Muscle layer of colon (tissue), 2 donors: ENCODE measurements around the gene FNBP1.

Source experiments
- H3K27ac ChIP-seq: one replicate; pipeline ENCODE4 v1.7.0; 2013; ENCODE audit warnings: low read depth, mild to moderate bottlenecking, low read length, moderate library complexity
- H3K27me3 ChIP-seq, 2 donors: one replicate each; pipeline ENCODE4 v1.7.0; 2013; ENCODE audit warnings: low read length in 2 of 2, mild to moderate bottlenecking in 2 of 2; ENCODE audit not compliant: insufficient read depth in 2 of 2, control insufficient read depth in 1 of 2
- H3K36me3 ChIP-seq: one replicate; pipeline ENCODE4 v1.7.0; 2013; ENCODE audit warnings: mild to moderate bottlenecking, low read length; ENCODE audit not compliant: insufficient read depth
- H3K4me1 ChIP-seq: one replicate; pipeline ENCODE4 v1.7.0; 2013; ENCODE audit warnings: mild to moderate bottlenecking, low read length; ENCODE audit not compliant: insufficient read depth
- H3K4me3 ChIP-seq, 2 donors: one replicate each; pipeline ENCODE4 v1.7.0; 2013; ENCODE audit warnings: low read length in 2 of 2, low read depth in 1 of 2, mild to moderate bottlenecking in 1 of 2, moderate library complexity in 1 of 2
- H3K9ac ChIP-seq: one replicate; pipeline ENCODE4 v1.7.0; 2013; ENCODE audit warnings: low read length
- H3K9me3 ChIP-seq: one replicate; pipeline ENCODE4 v1.7.0; 2013; ENCODE audit warnings: mild to moderate bottlenecking, low read length
- donor health status: abdominal sarcoma.
- donor health status: Adenocarcinoma of cecum.

The FNBP1 gene

DNA sequence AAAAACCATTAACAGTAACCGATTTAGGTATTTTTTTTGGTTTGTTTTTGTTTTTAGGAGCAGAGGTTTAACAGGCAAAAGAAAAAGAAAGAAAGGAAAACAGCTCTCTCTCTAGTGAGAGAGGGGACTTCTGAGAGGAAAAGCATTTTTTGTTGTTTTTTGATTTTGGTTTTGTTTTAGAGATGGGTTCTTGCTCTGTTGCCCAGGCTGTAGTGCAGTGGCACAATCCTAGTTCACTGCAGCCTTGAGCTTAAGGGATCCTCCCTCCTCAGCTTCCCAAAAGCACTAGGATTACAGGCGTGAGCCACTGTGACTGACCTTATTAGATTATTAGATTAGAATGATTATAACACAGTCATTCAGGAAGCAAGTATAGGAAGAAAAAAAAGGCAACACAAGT is 197.6 kb downstream of the FNBP1 start:
- Histone ChIP-seq H3K4me1 (peaks cover under 1% of the 10 kb centered on the region), H3K9ac (no peak overlapping the region), H3K9me3 (no peaks in the 10 kb centered on the region), H3K4me3 (no peak overlapping the region), H3K27me3 (no peaks in the 10 kb centered on the region), H3K27ac (no peak overlapping the region), H3K36me3 (peaks cover 9% of the 10 kb centered on the region)

DNA sequence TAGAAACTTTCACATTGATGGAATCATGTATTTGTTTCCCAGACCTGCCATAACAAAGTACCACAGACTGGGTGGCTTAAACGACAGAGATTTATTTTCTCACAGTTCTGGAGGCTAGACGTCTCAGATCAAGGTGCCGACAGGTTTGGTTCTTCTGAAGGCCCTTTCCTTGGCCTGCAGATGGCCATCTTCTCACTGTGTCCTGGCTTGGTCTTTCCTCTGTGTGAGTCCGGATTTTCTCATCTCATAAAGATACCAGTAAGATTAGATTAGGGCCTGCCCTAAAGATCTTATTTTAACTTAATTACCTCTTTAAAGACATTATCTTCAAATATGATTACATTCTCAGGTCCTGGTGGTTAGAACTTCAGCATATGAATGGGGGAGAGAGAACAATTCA is 201.9 kb downstream of the FNBP1 start:
- peaks cover 14% of the 10 kb centered on the region for H3K4me1 ChIP-seq

DNA sequence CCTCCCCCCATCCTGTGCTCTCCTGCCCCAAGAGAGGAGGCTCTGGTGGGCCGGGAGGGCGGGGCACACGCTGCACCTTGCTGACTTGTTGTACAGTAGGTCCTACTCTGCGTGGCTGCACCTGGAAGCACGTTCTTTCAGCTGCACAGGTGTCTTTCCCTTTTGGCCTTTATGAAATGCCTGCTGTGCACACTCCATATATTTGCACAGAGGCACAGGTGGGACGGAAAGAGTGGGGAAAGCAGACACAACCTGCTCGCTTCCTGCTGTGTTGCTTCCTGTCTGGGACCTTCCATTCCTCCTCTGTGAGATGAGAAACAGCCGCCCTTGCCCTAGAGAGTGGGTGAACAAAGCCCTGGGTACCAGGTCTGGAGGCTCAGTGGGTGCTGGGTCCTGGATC is 203.0 kb downstream of the FNBP1 start:
- no peak overlapping the region for H3K27ac ChIP-seq
- H3K9ac ChIP-seq = no peak overlapping the region
- no peak overlapping the region for H3K4me3 ChIP-seq
- H3K9me3 ChIP-seq = no peaks in the 10 kb centered on the region
- H3K4me1 ChIP-seq = peaks cover 15% of the 10 kb centered on the region
- H3K36me3 ChIP-seq = no peaks in the 10 kb centered on the region
- no peaks in the 10 kb centered on the region for H3K27me3 ChIP-seq

More for the DNA sequence above, 201.9 kb downstream of the FNBP1 start:
- no peak overlapping the region for H3K9ac ChIP-seq
- no peaks in the 10 kb centered on the region for H3K9me3 ChIP-seq
- no peak overlapping the region for H3K27ac ChIP-seq
- no peak overlapping the region for H3K4me3 ChIP-seq
- no peaks in the 10 kb centered on the region for H3K36me3 ChIP-seq
- H3K27me3 ChIP-seq = no peaks in the 10 kb centered on the region

DNA sequence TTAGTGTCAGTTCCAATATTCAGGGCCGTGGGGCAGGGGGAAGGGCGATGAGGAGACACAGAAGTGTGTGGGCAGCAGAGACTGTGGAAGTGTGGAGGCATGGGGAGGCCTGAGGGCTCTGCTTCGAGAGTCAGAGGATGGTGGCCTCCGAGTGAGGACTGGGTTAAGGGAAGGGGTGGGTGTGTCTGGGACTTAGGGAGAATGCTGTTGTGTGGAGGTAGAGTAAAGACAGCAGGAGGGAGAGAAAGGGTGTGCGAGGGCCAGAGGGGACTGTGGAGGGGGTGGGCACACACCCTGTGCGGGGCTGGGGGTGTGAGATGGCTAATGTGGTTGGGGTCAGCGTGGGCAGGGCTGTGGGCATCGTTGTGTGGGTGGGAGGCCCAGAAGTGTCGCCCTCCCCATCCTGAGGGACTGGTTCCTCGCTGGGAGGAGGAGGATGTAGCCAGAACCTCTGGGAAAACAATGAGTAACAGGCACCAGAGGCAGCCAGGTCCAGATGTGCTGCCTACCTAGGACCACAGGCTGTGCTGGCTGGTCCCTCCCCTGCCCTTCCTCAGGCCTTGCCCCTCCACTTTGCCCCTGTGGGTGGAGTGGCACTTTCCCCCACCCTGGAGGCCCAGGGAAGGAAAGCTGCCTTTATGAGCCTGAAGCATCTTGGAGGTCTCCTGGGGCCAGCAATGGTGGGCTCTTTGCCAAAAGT is 203.5 kb downstream of the FNBP1 start:
- no peak overlapping the region for H3K4me3 ChIP-seq
- no peak overlapping the region for H3K9ac ChIP-seq
- H3K4me1 ChIP-seq = peaks cover 16% of the 10 kb centered on the region
- no peaks in the 10 kb centered on the region for H3K36me3 ChIP-seq
- H3K27ac ChIP-seq = no peak overlapping the region
- no peaks in the 10 kb centered on the region for H3K9me3 ChIP-seq
- H3K27me3 ChIP-seq = no peaks in the 10 kb centered on the region

DNA sequence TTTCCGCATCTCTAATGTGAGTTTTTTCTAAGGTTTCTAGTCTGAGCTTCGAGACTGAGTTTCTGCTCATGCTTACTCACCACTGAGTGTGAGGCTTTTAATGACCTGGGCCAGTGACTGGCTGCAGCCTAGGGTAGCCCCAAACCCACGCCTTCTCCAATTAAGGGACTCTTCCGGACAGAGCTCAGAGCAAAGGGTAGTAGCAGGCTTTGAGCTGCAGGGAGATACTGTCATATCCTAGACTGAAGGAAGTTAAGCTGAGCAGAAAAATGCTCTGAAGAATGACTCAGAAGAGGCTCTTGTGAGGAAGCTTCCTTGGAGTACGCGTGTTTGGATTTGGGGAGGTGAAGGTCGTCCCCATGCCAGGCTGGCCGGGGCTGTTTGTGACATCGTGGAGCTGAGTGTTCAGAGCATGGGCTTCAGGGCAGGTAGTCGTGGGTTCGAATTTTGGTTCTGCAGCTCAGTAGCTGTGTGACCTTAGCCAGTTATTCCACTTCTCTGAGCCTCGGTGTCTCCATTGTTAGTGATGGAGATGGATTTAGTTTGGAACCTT is 204.2 kb downstream of the FNBP1 start:
- Histone ChIP-seq H3K4me1 (peaks cover 22% of the 10 kb centered on the region), H3K27ac (no peak overlapping the region), H3K27me3 (no peaks in the 10 kb centered on the region), H3K9me3 (no peaks in the 10 kb centered on the region), H3K36me3 (no peaks in the 10 kb centered on the region), H3K4me3 (no peak overlapping the region), H3K9ac (no peak overlapping the region)
